Activated T-cell treated with anti-CD3 and anti-CD28 coated beads, Interleukin-2, amount 50 U/mL, for 24 hours (primary cell): ENCODE data around the gene GAPVD1.

Experiments used
- DNase-seq: peaks from one replicate; pipeline ENCODE4 v3.0.0-alpha.2; 2020
- H3K27ac Mint-ChIP-seq: 2 replicates; pipeline ENCODE4 v1.8.0; 2020; ENCODE audit warnings: mild to moderate bottlenecking, mixed read lengths
- H3K27me3 Mint-ChIP-seq: 2 replicates; pipeline ENCODE4 v1.8.0; 2020; ENCODE audit warnings: mixed read lengths
- H3K36me3 Mint-ChIP-seq: 2 replicates; pipeline ENCODE4 v1.8.0; 2020; ENCODE audit warnings: low read depth, mixed read lengths
- H3K4me1 Mint-ChIP-seq: 2 replicates; pipeline ENCODE4 v1.8.0; 2020; ENCODE audit warnings: low read depth, mixed read lengths
- H3K4me3 Mint-ChIP-seq: 2 replicates; pipeline ENCODE4 v1.8.0; 2020; ENCODE audit warnings: mild to moderate bottlenecking, moderate library complexity, mixed read lengths
- H3K9me3 Mint-ChIP-seq: 2 replicates; pipeline ENCODE4 v1.8.0; 2020; ENCODE audit warnings: mixed read lengths

The GAPVD1 gene

GRCh38 chr9:125405938-125406809 lies 144.5 kb downstream of the GAPVD1 start:
- H3K36me3 Mint-ChIP-seq: no peaks in the 10 kb centered on the region
- no peaks in the 10 kb centered on the region for H3K9me3 Mint-ChIP-seq
- no peak overlapping the region for H3K4me3 Mint-ChIP-seq
- peaks cover 45% of the 10 kb centered on the region for H3K27me3 Mint-ChIP-seq
- DNase-seq: no peak
- H3K27ac Mint-ChIP-seq: no peak overlapping the region
- H3K4me1 Mint-ChIP-seq: peaks cover 9% of the 10 kb centered on the region

DNA sequence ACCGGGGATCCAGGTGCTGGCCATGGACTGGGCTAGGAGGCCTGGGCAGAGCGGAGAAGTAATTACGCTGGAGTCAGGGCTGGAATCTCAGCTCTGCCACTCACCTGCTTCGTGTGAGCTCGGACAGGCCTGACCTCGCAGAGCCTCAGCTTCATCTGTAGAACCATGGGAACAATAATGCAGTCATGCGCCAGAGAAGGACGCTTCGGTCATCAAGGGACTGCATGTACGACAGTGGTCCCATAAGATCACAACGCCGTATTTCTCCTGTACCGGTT lies 145.1 kb downstream of the GAPVD1 start:
- Mint-ChIP-seq H3K4me3 (no peak overlapping the region), H3K36me3 (no peaks in the 10 kb centered on the region), H3K9me3 (no peaks in the 10 kb centered on the region), H3K4me1 (peaks cover 9% of the 10 kb centered on the region), H3K27ac (no peak overlapping the region), H3K27me3 (peaks cover 48% of the 10 kb centered on the region)
- no peak for DNase-seq

DNA sequence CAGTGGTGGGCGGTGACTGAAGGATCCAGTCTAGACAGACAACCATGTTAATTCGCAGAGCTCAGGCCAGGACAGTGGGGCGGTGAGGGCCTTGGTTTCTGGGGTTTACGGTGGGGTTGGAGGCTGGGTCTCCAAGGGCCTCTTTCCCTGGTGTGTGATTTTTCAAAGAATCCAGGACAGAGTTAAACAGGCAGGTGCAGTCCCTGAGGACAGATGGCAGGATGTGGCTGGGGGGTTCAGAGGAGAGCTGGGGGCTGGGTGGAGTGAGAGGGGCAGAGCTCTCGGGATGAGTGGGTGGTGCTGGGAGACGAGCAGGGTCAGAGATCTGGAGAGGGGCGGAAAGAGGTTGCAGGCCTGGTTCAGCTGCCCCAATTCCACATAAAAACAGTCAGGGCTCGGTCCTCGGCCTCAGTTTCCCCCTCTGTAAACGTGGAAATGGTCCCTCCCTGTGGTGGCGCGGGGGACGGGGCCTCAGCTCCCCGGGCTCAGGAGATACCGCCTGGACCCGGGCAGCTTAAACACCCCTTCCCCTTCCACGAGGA lies 145.9 kb downstream of the GAPVD1 start:
- peaks cover 9% of the 10 kb centered on the region for H3K4me1 Mint-ChIP-seq
- H3K4me3 Mint-ChIP-seq: peak overlapping the region; percentile 57
- peaks cover 48% of the 10 kb centered on the region for H3K27me3 Mint-ChIP-seq
- H3K9me3 Mint-ChIP-seq: no peaks in the 10 kb centered on the region
- no peaks in the 10 kb centered on the region for H3K36me3 Mint-ChIP-seq
- peak overlapping the region; percentile 52 for H3K27ac Mint-ChIP-seq
- DNase-seq: no peak

GRCh38 chr9:125407974-125408900 lies 146.6 kb downstream of the GAPVD1 start:
- H3K27me3 Mint-ChIP-seq: peaks cover 48% of the 10 kb centered on the region
- H3K36me3 Mint-ChIP-seq: no peaks in the 10 kb centered on the region
- H3K27ac Mint-ChIP-seq: no peak overlapping the region
- H3K4me3 Mint-ChIP-seq: peak overlapping the region; percentile 63
- H3K9me3 Mint-ChIP-seq: no peaks in the 10 kb centered on the region
- H3K4me1 Mint-ChIP-seq: peaks cover 9% of the 10 kb centered on the region
- DNase-seq: peak; percentile 89

GRCh38 chr9:125409217-125409636 lies 147.6 kb downstream of the GAPVD1 start:
- Mint-ChIP-seq H3K36me3 (no peaks in the 10 kb centered on the region), H3K9me3 (no peaks in the 10 kb centered on the region), H3K4me3 (peak overlapping the region; percentile 63), H3K4me1 (peaks cover 9% of the 10 kb centered on the region), H3K27ac (no peak overlapping the region), H3K27me3 (peaks cover 48% of the 10 kb centered on the region)
- no peak for DNase-seq

GRCh38 chr9:125409637-125410521 lies 148.3 kb downstream of the GAPVD1 start:
- peak; percentile 40 for DNase-seq
- H3K27ac Mint-ChIP-seq: no peak overlapping the region
- H3K27me3 Mint-ChIP-seq: peaks cover 48% of the 10 kb centered on the region
- H3K9me3 Mint-ChIP-seq: no peaks in the 10 kb centered on the region
- peaks cover 9% of the 10 kb centered on the region for H3K4me1 Mint-ChIP-seq
- H3K36me3 Mint-ChIP-seq: no peaks in the 10 kb centered on the region
- H3K4me3 Mint-ChIP-seq: no peak overlapping the region

DNA sequence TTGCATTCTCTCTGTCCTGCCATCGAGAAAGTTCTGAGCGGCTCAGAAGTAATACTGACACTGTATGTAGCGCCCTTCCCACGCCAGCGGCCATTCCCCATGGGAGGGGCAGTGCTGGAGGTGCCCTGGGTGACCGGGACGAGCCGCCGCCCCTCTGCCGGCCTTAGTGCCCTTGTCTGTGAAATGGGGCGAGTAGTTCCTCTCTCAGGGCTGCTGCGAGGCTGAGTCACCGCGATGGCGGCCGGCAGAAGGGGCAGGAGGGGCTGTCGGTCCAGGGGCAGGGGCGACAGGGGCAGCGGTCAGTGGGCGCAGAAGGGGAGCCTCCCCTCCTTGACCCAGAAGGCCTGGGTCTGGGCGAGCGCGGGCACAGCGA lies 148.9 kb downstream of the GAPVD1 start:
- Mint-ChIP-seq H3K9me3 (no peaks in the 10 kb centered on the region), H3K36me3 (no peaks in the 10 kb centered on the region), H3K27ac (no peak overlapping the region), H3K4me1 (peaks cover 9% of the 10 kb centered on the region), H3K4me3 (no peak overlapping the region), H3K27me3 (peaks cover 48% of the 10 kb centered on the region)
- DNase-seq: no peak

- Mint-ChIP-seq H3K9me3 (no peaks in the 10 kb centered on the region), H3K27me3 (peaks cover 41% of the 10 kb centered on the region), H3K4me3 (no peak overlapping the region), H3K36me3 (no peaks in the 10 kb centered on the region), H3K4me1 (peaks cover 9% of the 10 kb centered on the region), H3K27ac (no peak overlapping the region)
- no peak for DNase-seq
Measured at GRCh38 chr9:125411171-125411756, 149.6 kb downstream of the GAPVD1 start.

DNA sequence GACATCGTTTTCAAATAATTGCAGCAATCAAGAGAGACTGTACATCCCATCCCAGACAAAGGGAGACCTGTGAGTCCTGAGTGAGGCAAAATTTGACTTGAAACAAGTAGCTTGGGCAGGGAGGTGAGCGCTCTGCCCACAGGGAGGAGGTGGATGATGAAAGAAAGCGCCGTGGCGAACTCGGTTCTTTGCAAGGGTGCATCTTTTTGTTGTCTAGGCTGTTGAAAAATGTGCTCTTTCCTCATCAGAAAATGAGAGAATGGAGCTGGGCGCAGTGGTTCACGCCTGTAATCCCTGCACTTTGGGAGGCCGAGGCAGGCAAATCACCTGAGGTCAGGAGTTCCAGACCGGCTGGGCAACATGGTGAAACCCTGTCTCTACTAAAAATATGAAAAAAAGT lies 150.5 kb downstream of the GAPVD1 start:
- Mint-ChIP-seq H3K27me3 (peaks cover 32% of the 10 kb centered on the region), H3K9me3 (no peaks in the 10 kb centered on the region), H3K4me1 (peaks cover 9% of the 10 kb centered on the region), H3K27ac (no peak overlapping the region), H3K36me3 (no peaks in the 10 kb centered on the region), H3K4me3 (no peak overlapping the region)
- DNase-seq: no peak

GRCh38 chr9:125413579-125413978 lies 152.0 kb downstream of the GAPVD1 start:
- H3K4me3 Mint-ChIP-seq: no peak overlapping the region
- peaks cover 4% of the 10 kb centered on the region for H3K4me1 Mint-ChIP-seq
- peaks cover 22% of the 10 kb centered on the region for H3K27me3 Mint-ChIP-seq
- H3K27ac Mint-ChIP-seq: no peak overlapping the region
- no peaks in the 10 kb centered on the region for H3K36me3 Mint-ChIP-seq
- H3K9me3 Mint-ChIP-seq: no peaks in the 10 kb centered on the region
- no peak for DNase-seq

DNA sequence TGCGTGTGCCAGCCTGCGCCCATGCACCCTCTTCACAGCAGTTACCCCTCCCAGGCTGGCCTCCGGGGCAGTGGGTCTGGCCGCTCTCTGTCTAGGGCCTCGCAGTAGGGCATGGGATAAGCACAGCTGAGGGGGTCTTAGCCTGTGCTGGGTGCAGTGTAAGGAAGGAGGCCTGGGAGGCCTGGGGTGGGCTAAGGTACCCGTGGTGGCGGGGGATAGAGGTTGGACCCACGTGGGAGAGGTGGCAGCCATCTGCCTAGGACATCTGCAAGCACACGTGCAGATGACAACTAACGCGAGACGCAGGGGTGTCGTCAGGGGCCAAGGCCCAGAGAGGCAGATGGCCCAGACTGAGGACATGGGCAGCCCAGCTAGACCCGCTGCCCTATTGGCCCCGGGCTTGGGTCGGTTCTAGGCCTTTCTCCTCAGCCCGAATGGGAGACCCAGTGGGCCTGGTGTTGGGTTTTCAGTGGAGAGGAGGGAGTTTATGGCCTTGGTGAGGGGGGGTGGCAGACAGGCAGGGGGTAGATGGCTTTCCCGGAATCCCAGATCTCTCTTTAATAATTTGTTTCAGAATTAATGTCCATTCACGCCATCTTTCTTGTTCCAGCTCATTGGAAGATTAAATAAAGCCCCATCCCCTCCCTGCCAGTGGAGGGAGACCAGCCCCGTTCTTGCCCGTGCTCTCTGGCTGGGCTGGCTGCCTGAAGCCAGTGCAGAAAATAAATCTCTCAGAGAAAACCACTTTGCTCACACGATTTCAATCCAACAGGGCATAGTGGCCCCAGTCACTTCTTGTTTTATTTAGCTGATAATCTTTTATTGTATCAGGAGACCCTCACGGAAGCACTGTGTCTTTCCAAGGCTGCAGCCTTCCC lies 154.2 kb downstream of the GAPVD1 start:
- Mint-ChIP-seq H3K27me3 (peaks cover 4% of the 10 kb centered on the region), H3K9me3 (no peaks in the 10 kb centered on the region), H3K4me1 (no peaks in the 10 kb centered on the region), H3K4me3 (no peak overlapping the region), H3K27ac (no peak overlapping the region), H3K36me3 (no peaks in the 10 kb centered on the region)
- no peak for DNase-seq

DNA sequence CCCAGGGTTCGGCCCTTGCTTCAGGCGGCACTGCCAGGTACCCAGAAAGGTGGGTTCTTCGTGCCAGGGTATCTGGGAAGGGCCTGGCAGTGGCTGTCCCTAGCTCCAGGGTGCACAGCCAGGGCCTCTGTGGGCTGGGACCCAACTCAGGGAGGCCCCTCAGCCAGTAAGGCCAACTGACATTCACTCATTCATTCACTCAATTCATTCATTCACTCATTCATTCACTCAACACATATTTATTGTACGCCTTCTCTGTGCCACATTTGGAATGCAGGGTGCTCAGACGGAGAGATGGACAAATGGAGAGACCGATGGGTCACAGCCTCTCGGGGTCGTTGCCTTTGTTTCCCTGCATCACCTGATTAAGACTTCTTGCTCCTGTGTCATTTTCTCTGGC lies 154.9 kb downstream of the GAPVD1 start:
- no peak overlapping the region for H3K27ac Mint-ChIP-seq
- DNase-seq: no peak
- no peaks in the 10 kb centered on the region for H3K36me3 Mint-ChIP-seq
- H3K27me3 Mint-ChIP-seq: no peaks in the 10 kb centered on the region
- no peaks in the 10 kb centered on the region for H3K9me3 Mint-ChIP-seq
- H3K4me3 Mint-ChIP-seq: no peak overlapping the region
- H3K4me1 Mint-ChIP-seq: no peaks in the 10 kb centered on the region
